Measurements from ENCODE around the gene GALNS. TPM values are rescaled to one million over a fixed set of nuclear protein-coding genes. Genes with fewer than 3 reads are reported as not detected.

GALNS gene
- total and polyA plus RNA-seq, 2 of the 4 experiments (the other 2 are of a cell fraction) = 7.2 to 32.5 TPM

DNA sequence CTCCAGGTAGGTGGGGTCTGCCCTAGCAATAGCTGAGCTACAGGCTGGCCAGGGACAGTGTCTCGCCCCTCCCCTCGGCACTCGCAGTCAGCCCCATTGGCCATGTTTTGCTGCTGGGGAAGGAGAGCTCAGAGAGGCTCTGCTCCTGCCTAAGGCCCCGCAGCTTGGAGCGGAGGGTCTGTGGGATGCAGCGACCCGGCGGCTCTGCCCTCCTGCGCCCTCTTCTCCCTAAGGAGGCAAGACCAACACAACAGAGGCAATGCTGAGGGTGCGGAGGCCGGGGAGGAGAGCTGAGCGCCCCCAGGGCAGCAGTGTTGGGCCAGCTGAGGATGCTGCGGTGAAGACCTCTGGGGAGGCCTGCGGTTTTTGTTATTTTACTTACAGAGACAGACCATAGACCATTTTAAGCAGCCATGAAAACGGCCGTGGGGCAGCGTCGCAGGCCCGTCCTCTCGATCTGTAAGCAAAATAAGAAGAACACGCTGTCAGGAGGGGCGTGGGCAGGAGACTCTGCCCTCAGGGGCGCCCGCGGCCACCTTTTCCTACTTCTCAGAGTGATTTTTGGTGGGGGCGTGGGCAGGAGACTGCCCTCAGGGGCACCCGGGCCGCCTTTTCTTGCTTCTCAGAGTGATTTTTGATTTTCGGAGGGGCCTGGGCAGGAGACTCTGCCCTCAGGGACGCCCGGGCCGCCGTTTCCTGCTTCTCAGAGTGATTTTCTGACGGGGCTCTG, 41.1 kb upstream of the GALNS start:
- Histone ChIP-seq H3K14ac (replicated peaks; ENCODE audit: low read depth, low read length) (no peak overlapping the region), H3K27ac (ENCODE audit: insufficient read depth, low read length) (no peak overlapping the region), H3K18ac (ENCODE audit: low read depth, low read length) (no peak overlapping the region), H3K79me1 (ENCODE audit: low read depth in 1 of 2, low read length in 2 of 2) (no peaks in the 10 kb centered on the region), H2BK15ac (ENCODE audit: low read depth, low read length) (no peak overlapping the region), H3K4me1 (ENCODE audit: control insufficient read depth, insufficient read depth, low read length) (no peaks in the 10 kb centered on the region), H2AK5ac (ENCODE audit: low read depth, low read length) (no peak overlapping the region), H3K9me3 (ENCODE audit: control insufficient read depth, insufficient read depth, low read length) (no peaks in the 10 kb centered on the region), H4K91ac (ENCODE audit: insufficient read depth, low read depth, low read length) (no peak overlapping the region), H4K8ac (ENCODE audit: low read depth in 2 of 2, low read length in 2 of 2) (no peak overlapping the region), H3K4ac (ENCODE audit: low read depth, low read length) (no peak overlapping the region), H3K9ac (ENCODE audit: low read depth, low read length) (no peak overlapping the region), H3K9me1 (ENCODE audit: insufficient read depth, low read length) (no peaks in the 10 kb centered on the region), H3K23ac (ENCODE audit: low read depth, low read length) (no peak overlapping the region), H4K20me1 (ENCODE audit: insufficient read depth, low read length) (no peaks in the 10 kb centered on the region), H3K56ac (ENCODE audit: extremely low read depth, insufficient read depth, low read length) (no peak overlapping the region), H3K27me3 (ENCODE audit: control insufficient read depth, insufficient read depth, low read length) (peaks cover 23% of the 10 kb centered on the region; the same call in 1 of the 2 replicates), H4K5ac (ENCODE audit: low read depth, low read length) (no peak overlapping the region), H3K4me2 (ENCODE audit: low read depth, low read length) (no peak overlapping the region), H2BK20ac (ENCODE audit: low read depth, low read length) (no peak overlapping the region), H3K36me3 (ENCODE audit: control insufficient read depth, insufficient read depth, low read length) (no peaks in the 10 kb centered on the region), H2BK120ac (ENCODE audit: low read depth, low read length) (no peak overlapping the region), H2AK9ac (replicated peaks; ENCODE audit: low read depth, low read length, poor library complexity) (no peak overlapping the region), H2AFZ (replicated peaks; ENCODE audit: low read length, poor library complexity) (no peak overlapping the region), H2BK5ac (ENCODE audit: low read depth, low read length, poor library complexity, severe bottlenecking) (no peak overlapping the region), H3K4me3 (ENCODE audit: insufficient read depth, low read depth, low read length) (no peak overlapping the region)
- DNase-seq (no peak), ATAC-seq (ENCODE audit: low read depth) (no peak)
- no CpG with 5 or more reads among the region's 34 CpGs for WGBS, 2 experiments (ENCODE audit: extremely low coverage in 2 of 2, insufficient read length in 1 of 2)
- intact Hi-C loops (cut with micrococcal nuclease) (no loop called here), dilution Hi-C loops (cut with HindIII; ENCODE audit: low sequenced_read_pairs, unreplicated experiment) (no loop called here), in situ Hi-C loops (cut with MboI; ENCODE audit: low sequenced_read_pairs) (no loop called here)
- ChIA-PET CTCF (no interaction called here), POLR2A (ENCODE audit: unreplicated experiment) (no interaction called here)
- no peak for TF ChIP-seq USF2 (IDR thresholded peaks at IDR 0.05; ENCODE audit: low read depth, low read length)
- no peak for TF ChIP-seq MAFK (IDR thresholded peaks at IDR 0.05; ENCODE audit: low read depth, low read length)
- no peak for TF ChIP-seq CEBPB (IDR thresholded peaks at IDR 0.05; ENCODE audit: low read depth, low read length)
- no peak for TF ChIP-seq MAZ (IDR thresholded peaks at IDR 0.05; ENCODE audit: borderline replicate concordance, low read depth, low read length)
- TF ChIP-seq RAD21 (IDR thresholded peaks at IDR 0.05; ENCODE audit: low read length) = no peak
- no peak for TF ChIP-seq FOS (IDR thresholded peaks at IDR 0.05; ENCODE audit: low read depth, low read length)
- TF ChIP-seq SMC3 (IDR thresholded peaks at IDR 0.05; ENCODE audit: low read depth, low read length) = no peak
- no peak for TF ChIP-seq RCOR1 (IDR thresholded peaks at IDR 0.05; ENCODE audit: insufficient replicate concordance, low read length)
- TF ChIP-seq NFE2L2 (IDR thresholded peaks at IDR 0.05; ENCODE audit: low read depth, low read length) = no peak
- TF ChIP-seq RFX5 (IDR thresholded peaks at IDR 0.05; ENCODE audit: low read depth, low read length) = no peak
- TF ChIP-seq, protein P1, sequence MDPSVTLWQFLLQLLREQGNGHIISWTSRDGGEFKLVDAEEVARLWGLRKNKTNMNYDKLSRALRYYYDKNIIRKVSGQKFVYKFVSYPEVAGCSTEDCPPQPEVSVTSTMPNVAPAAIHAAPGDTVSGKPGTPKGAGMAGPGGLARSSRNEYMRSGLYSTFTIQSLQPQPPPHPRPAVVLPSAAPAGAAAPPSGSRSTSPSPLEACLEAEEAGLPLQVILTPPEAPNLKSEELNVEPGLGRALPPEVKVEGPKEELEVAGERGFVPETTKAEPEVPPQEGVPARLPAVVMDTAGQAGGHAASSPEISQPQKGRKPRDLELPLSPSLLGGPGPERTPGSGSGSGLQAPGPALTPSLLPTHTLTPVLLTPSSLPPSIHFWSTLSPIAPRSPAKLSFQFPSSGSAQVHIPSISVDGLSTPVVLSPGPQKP (IDR thresholded peaks at IDR 0.05; ENCODE audit: borderline replicate concordance, low read depth, low read length) = no peak
- BruUV-seq (replicated peaks) = no TSS peak

Data from IMR-90 (cell line).